Epithelial cell of esophagus (primary cell): Measurements from ENCODE around the gene RHBDD3.

Source experiments
- DNase-seq: peaks from one replicate; pipeline ENCODE4 v3.0.0; 2010; ENCODE audit warnings: low read depth
- H3K4me3 ChIP-seq: 2 replicates; pipeline ENCODE4 v1.5.1; 2011; ENCODE audit warnings: mild to moderate bottlenecking, low read length, control low read depth
- TF ChIP-seq, protein P1 (sequence below): IDR thresholded peaks from 2 replicates; pipeline ENCODE4 v1.5.1; 2011; ENCODE audit warnings: low read depth, mild to moderate bottlenecking, low read length, control low read depth, inconsistent platforms; ENCODE audit not compliant: insufficient read depth; ENCODE audit errors: missing control alignments

The RHBDD3 gene

DNA sequence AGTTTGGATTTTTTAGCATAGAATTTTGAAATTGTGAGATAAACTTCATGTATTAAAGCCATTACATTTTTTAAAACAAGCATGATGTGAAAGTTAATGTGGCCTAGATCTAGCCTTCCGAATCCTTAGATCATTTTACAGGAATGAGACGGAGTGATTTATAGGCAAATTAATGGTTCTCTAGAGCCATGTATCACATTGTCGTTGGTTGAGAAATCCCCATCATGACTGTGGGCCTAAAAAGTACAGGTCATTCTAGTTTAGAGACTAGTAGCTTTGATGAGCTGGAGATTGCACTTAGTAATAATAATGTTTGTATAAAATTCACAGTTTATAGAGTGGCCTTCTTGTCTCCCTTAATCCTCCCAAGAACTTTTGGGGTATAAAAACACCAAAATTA lies 7.4 kb upstream of the RHBDD3 start:
- DNase-seq: no peak
- H3K4me3 ChIP-seq: no peak overlapping the region
- TF ChIP-seq, protein P1, sequence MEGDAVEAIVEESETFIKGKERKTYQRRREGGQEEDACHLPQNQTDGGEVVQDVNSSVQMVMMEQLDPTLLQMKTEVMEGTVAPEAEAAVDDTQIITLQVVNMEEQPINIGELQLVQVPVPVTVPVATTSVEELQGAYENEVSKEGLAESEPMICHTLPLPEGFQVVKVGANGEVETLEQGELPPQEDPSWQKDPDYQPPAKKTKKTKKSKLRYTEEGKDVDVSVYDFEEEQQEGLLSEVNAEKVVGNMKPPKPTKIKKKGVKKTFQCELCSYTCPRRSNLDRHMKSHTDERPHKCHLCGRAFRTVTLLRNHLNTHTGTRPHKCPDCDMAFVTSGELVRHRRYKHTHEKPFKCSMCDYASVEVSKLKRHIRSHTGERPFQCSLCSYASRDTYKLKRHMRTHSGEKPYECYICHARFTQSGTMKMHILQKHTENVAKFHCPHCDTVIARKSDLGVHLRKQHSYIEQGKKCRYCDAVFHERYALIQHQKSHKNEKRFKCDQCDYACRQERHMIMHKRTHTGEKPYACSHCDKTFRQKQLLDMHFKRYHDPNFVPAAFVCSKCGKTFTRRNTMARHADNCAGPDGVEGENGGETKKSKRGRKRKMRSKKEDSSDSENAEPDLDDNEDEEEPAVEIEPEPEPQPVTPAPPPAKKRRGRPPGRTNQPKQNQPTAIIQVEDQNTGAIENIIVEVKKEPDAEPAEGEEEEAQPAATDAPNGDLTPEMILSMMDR: no peak

GRCh38 chr22:29272624-29273023 lies 4.8 kb upstream of the RHBDD3 start:
- no peak for DNase-seq
- TF ChIP-seq, protein P1: no peak

GRCh38 chr22:29270475-29271271 lies 2.9 kb upstream of the RHBDD3 start:
- peak overlapping the region; percentile 85 for H3K4me3 ChIP-seq
- peak; percentile 23 for DNase-seq
- TF ChIP-seq, protein P1: no peak

More at GRCh38 chr22:29272624-29273023, 4.8 kb upstream of the RHBDD3 start:
- no peak overlapping the region for H3K4me3 ChIP-seq

DNA sequence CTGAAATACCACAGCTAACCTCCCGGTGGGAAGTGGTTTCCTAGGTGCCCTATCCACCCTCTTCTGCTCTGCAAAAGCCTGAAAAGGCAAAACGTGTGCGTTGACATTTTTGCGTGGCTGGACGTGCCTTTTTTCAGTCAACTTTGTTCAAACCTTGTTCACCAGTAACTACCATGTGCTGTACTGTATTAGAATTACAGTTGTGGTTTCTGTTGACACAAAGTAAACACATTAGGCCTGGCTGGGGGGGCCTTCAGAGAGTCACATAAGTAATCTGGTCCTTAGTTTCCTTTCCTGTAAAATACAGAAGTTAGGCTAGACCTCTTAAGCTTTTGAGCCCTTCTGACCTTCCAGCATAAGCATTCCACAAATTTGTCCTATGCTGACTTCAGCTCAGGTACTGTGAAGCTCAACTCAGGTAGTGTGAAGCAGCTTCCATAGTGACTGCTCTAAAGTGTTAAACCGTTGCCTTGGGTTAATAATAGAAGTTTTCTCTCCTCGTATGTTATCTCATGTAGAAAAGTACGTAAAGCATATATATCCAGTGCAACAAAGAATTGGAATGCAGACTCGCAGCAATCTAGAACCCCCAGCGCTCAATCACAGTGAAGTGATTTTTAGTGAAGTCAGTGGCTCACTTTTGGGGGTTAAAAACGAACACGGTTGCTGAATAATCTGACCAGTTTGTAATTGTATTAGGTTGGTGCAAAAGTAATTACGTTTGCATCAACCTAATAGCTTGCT lies 2.1 kb upstream of the RHBDD3 start:
- peak overlapping the region; percentile 85 for H3K4me3 ChIP-seq
- DNase-seq: peak; percentile 14
- TF ChIP-seq, protein P1: no peak

DNA sequence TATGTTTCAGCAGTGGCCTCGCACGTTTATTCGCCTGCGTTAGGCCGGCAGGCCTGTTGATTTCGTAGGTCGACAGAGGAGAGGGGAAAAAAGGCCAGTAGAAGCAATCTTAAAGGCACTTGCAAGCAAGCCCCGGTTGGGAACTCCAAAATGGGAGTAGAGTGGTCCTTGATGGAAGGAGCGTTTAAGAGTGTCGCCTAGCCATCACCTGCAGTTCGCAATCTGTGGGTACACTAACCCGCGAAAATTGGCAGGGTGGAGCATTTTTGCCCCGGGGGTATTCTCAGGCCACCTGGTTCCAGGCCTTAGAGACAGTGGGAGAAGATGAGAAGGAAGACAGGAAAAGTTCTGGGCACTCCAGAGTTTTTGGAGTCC lies 1.4 kb upstream of the RHBDD3 start:
- no peak for DNase-seq
- H3K4me3 ChIP-seq: peak overlapping the region; percentile 85
- TF ChIP-seq, protein P1: no peak

- TF ChIP-seq, protein P1: no peak
- DNase-seq: peak; percentile 45
- H3K4me3 ChIP-seq: peak overlapping the region; percentile 85
Measured at GRCh38 chr22:29268511-29269229, 889 bp upstream of the RHBDD3 start.
